NCI-H774 (cell line): ENCODE data around the gene EPHX1.
"Not testable (repeated sequence)": the region's sequence is repeated elsewhere in the genome, so short reads cannot be mapped to it uniquely, and the experiment has no call there.

ENCODE experiments used
- DNase-seq: peaks from one replicate; lab custom pipeline; 2025; lab: John Stamatoyannopoulos, UW

Gene EPHX1

DNA sequence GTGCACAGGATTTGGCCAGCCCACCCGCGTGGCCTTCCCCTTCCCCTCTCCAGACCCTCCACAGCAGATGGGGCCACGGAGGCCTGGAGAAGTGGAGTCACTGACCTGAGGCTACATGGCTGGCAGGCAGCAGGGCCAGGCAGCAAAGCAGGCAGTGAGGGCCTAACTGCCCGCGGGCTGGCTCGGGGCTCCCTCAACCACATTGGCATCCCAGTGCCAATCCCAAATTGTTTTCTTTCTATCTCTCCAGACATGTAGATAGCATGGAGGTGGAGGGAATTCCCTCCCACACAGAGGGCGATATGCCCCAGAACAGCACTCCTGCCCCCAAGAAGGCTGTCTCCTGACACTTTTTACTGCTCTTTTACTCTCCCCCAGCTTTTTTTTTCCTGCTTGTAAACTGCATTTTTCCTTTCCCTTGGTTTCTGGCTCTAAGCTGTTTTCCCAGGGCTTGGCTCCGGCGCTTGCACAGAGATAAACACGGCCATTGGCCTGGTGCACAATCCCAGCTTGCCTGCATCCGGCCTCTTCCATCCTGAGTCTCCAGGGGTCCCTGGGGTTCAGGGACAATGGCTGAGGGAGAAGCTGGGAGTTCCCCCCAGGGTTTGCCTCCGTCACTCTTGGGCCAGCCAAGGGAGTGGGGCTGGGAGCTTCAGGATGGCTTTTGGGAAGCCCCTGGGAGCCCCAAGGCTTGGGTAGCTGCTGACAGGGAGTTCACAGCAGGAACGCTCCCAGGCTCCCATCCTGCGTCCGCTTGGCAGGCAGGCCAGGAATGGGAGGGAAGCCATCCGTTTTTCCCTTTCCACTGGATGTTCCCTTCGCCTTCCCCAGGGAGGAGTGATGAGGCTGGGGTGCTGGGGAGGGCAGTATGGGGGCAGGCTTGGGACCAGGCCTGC, 7.0 kb downstream of the EPHX1 start:
- DNase-seq: no peak

DNA sequence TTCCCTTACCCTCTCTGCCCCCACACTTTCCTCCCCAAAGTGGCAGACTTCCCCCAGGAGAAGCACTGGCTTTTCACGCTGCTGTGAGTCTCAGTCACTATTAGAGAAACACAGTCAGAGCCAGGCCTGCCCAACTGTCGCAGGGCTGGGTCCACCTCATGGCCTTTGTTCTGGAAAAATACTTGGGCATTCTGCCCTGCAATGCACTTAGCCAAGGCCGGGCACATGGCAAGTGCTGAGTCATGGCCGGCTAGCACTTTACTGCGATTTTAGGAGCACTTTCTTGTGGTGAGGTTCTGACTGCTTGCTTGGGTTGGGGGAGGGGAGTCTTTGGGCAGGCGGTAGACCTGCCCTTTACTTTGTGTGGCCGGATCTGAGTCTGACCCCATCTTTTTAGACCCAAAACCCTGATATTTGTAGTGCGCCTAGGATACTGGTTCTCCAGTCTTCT, 7.7 kb downstream of the EPHX1 start:
- DNase-seq: no peak

- no peak for DNase-seq
These were observed 8.3 kb downstream of the EPHX1 start for GRCh38 chr1:225818229-225818628.

- DNase-seq: no peak
These were observed 9.6 kb downstream of the EPHX1 start for GRCh38 chr1:225819346-225820192.

DNA sequence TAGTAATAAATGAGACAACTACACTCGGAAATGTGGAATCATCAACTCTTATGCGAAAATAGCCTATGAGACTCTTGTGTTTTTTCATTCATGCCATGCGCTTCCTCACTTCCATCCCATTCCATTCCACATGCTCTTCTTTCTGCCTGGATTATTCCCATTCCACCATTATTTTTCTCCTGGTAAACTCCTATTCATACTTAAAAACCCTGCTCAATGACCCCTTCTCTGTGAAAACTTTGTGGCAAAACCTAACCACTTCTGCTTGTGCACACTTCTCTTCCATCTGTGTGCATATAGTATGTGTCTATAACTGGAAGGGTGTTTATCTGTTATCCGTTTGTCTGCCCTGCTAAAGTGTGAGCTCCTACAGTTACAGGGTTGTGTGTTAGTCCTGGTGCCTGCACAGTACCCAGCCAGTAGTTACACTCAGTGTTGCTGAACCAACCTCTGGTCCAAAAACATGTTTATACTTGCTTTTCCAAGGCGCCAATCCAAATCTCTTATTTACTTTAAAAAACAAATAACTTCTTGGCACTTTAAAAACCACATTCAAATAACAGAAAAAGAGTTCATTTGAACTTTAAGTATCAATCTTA, 10.7 kb downstream of the EPHX1 start:
- peak; percentile 24 for DNase-seq

DNA sequence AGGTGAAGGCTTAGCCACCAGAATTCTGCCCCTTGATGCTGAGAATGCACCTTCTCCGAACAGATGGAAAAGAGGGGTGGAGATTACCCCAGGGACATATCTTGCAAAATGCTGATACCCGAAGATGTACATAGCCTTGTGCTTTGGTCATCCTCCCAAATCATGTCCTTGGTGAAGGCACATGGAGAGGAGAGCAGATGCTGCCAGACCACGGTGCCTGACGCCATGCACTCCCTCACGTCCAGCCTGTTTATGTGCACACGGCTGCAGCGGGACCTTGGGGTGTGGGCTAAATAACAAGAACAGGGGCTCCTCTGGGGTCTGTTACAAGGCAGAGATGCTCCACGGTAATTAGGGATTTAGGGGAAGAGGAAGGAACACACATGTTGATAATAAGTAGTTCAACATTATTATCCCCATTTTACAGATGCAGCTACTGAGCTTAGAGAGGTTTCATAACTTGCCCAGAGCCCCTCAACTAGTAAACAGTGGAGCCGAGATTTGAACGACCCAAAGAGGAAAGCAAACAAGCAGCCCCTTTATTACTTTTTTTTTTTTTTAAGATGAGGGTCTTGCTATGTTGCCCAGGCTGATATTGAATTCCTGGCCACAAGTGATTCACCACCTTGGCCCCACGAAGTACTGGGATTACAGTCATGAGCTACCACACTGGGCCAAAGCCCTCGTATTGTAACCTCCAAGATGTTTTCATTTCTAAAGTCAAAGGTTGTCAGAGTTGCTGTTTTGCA, 12.9 kb downstream of the EPHX1 start:
- DNase-seq: no peak

DNA sequence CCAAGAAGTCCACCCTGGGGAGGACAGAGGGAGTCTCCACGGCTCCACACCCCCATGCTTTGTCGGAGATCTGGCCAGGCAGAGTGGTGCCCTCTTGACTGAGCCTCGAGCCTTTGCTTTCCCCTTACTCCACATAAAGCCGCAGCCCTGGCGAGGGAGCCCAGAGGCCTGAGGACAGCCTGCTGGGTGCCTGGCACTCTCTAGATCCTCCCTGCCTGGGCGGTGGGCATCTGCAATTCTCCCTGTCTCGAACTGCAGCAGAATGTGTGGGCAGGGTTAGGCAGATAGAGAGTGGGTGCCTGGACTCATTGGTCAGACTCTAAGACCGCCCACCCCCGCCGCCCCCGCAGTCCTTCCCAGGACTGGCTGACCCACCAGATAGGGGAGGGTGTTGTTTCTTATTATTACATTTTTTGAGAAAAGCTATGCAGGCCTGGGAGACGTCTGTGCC, 13.9 kb downstream of the EPHX1 start:
- DNase-seq: no peak

DNA sequence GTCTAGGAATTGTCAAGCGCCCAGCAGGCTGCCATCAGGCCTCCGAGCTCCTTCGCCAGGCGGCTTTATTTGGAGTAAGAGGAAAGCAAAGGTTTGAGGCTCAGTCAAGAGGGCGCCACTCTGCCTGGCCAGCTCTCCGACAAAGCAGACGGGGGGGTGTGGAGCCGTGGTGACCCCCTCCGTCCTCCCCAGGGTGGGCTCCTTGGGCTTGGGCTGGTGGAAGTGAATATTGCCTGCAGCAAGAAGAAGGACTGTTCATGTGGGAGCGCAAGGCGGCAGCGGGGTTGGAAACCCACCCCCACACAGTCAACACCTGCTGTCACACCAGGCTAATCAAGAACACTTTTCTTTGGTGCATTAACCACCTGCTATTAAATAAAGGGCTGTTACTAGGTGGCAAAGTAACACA, 14.6 kb downstream of the EPHX1 start:
- peak; percentile 76 for DNase-seq

GRCh38 chr1:225825078-225825477, 15.2 kb downstream of the EPHX1 start:
- peak; percentile 52 for DNase-seq

- peak; percentile 49 for DNase-seq
These were observed 15.7 kb downstream of the EPHX1 start for GRCh38 chr1:225825607-225826007.

GRCh38 chr1:225827076-225827475, 17.2 kb downstream of the EPHX1 start:
- DNase-seq: no peak

DNA sequence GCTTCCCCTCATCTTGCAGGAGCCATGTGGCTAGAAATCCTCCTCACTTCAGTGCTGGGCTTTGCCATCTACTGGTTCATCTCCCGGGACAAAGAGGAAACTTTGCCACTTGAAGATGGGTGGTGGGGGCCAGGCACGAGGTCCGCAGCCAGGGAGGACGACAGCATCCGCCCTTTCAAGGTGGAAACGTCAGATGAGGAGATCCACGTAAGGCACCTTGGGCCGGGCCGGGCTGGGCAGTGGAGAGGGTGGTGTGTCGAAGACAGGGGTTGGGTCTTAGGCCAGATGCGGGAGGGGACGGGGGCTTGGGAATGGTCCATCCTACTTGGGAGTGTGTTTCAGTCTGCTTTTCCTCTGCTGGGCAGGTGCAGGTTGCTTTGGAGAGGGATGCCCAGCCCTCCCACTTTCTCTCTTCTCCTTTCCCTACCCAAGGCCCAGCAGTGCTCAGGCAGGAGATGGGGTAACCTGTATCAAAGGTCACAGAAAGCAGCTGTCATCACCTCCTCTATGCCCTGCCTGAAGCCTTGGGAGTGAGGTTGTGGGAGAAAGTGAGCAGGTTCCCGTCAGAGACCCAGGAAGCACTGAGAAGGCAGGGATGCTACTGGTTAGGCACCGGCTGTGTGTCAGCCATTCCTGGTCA, 18.9 kb downstream of the EPHX1 start:
- DNase-seq: no peak

DNA sequence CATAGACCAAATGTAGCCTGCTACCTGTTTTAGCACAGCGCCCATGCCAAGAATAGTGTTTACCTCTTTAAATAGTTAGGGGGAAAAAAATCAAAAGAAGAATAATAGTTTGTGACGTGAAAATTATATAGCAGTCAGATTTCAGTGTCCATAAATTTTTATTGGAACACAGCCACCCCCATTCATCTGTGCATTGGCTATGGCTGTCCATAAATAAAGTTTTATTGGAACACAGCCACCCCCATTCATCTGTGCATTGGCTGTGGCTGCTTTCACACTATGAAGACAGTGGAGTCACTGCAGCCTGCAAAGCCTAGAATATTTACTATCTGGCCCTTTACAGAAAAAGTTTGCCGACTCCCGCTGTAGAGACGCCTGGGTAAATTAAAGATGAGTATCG, 20.9 kb downstream of the EPHX1 start:
- no peak for DNase-seq

DNA sequence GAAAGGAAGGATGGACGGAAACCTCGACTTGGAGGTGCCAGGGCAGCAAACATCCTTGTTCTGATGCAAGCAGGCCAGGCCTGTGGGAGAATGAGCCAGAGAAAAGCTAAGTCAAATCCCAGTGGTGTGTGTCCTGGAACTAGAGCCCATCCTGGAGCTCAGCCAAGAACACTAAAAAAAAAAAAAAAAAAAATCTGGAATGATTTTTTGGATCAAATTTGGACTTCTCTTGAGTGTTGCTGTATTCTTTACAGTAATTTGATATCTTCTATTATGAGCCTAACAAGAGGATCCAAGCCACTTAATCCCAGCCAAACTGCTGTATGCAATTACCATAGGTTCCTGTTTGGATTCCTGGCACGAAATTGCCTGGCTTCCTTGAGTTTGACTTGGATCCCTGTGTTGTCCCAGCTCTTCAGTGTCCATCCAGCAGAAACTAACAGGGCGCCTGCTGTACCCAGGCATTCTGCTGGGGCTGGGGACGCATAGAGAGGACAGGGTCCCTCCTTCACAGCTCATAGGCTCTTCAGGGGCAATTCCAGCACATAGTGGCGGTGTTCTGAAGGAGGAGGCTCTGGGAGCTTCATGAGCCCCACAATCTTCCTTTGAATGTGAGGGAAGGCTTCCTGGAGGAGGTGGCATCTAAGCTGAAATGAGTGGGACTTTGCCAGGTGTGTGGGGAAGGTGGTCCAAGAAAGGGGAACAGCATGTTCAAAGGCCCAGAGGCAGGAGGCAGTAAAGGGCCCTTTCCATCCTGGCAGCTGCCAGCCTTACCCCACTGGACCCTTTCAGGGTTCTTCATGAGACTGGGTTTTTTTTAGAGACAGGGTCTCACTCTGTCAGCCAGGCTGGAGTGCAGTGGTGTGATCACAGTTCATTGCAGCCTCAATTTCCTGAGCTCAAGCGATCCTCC, 24.7 kb downstream of the EPHX1 start:
- no peak for DNase-seq

DNA sequence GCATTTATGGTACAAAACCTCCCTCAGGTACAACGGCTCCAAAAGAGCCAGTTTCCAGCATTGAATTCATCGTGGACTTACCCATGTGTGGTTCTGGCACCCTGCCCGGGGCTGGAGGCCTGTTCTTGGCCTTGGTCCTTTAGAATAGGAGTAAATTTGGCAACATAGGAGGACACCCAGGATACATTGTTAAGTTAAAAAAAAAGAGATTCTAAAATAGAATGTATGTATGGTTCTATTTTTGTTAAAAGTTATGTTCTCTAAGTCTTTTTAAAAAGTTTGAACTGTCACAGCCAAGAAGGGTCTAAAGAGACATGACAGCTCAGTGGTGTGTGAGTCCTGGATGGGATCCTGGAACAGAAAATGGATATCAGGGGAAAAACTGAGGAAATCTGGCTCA, 25.9 kb downstream of the EPHX1 start:
- DNase-seq: no peak

DNA sequence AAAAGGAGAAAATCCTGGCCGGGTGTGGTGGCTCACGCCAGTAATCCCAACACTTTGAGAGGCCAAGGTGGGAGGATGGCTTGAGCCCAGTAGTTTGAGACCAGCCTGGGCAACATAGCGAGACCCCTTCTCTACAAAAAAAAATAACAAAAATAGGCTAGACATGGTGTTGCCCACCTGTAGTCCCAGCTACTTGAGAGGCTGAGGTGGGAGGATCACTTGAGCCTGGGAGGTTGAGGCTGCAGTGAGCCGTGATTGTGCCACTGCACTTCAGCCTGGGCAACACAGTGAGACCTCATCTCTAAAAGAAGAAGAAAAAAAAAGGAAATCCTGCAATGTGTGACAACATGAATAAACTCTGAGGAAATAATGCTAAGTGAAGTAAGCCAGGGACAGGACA, 26.4 kb downstream of the EPHX1 start:
- DNase-seq: not testable (repeated sequence)

DNA sequence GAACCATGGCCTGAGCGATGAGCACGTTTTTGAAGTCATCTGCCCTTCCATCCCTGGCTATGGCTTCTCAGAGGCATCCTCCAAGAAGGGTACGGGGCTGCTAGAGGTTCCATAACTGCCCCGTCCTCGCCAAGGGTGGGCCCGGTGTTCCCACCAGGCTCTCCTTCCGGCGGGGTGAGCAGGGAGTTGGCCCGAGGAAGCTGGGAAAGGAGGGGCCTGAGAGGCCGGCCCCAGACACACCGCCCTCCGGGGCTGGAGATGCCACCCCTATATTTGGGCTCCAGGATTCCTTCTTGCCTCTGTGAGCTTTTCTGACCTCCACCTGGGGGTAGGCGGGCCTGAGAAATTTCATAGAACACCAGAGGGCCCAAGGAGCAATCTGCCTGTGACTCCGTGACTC, 28.9 kb downstream of the EPHX1 start:
- no peak for DNase-seq

DNA sequence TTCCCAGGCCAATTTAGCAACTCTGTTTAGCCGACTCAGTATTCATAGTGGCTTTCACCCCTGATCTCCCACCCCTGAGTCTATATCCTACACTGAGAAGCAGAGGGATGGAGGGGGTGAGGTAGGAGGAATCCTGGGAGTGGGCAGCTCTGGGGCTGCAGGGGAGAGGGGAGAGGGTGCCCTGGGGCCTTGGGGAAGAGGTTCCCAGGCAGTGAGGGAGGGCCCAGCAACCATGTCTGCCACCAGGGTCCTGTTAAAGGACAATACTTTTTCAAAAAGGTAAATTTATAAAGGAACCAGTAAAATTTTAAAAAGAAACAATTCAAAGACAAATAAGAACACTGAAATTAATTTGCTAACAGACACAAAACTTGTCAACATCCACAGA, 30.3 kb downstream of the EPHX1 start:
- no peak for DNase-seq

DNA sequence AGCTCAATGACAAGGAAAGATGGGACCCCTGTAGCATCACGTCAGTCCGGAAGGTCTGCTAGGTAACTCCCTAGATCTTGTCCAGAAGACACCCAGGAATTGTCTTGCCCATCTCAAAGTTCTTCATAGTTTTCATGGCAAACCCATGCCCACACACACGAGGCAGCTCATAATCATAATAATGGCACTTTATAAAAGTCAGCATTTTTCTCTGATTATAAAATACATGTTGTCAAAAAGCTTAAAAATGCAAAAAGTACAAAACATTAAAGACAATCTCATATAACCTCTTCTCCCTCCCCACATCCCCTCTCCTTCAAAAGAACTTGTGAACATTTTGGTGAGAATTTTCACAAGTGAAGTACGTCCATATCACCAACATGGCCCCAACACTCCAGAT, 30.8 kb downstream of the EPHX1 start:
- DNase-seq: no peak

GRCh38 chr1:225842074-225842473, 32.1 kb downstream of the EPHX1 start:
- no peak for DNase-seq
